HG02678 (cell line): ENCODE data around the gene KSR1.
A peak's percentile ranks its signal among the peaks of the same experiment; 100 is the strongest.
"Not testable (repeated sequence)": the region's sequence is repeated elsewhere in the genome, so short reads cannot be mapped to it uniquely, and the experiment has no call there.

Source experiments
- ATAC-seq: cut with Tn5 transposase; IDR thresholded peaks from one replicate; pipeline ENCODE4 v1.9.1; 2021; ENCODE audit warnings: mild to moderate bottlenecking, moderate library complexity; ENCODE audit not compliant: unreplicated experiment

Gene KSR1

GRCh38 chr17:27491713-27492190 lies 35.5 kb downstream of the KSR1 start:
- no peak for ATAC-seq

DNA sequence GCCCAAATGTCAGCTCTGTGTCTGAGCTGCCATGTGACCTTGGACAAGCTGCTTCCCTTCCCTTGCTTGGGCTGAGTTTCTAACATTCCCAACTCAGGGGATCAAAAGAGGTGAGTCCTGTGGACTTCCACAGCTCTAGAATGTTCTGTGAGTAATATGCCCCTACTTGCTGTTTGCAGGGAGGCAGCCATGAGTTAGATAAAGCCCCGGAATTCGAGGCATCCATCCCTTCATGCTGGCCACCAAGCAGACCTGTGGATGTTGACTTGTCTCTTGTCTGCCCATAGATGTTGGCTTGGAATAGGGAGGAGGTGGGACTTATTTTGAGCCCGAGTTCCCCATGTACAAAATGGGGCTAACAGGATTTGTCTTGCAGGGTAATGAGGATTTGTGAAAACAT lies 36.2 kb downstream of the KSR1 start:
- no peak for ATAC-seq

DNA sequence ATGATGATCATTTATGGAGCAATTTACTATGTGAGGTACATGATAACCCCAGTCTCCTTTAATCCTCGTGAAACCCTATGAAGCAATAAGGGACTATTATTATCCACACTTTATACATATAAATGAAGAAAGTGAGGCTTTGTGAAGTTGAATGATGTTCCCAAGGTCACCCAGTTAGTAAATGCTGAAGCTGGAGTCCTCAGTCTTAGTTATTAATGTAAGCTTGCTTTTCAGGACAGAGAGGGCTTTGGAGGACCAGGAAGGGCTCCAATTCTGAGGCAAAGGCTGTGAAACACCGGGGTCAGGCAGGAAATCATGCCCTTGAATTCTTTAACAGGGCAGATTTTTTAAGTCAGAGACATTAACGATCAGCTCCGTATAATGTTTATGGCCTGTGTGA lies 36.8 kb downstream of the KSR1 start:
- no peak for ATAC-seq

- ATAC-seq, result no peak
These were observed 38.2 kb downstream of the KSR1 start for GRCh38 chr17:27494192-27495091.

GRCh38 chr17:27495460-27495859 lies 39.2 kb downstream of the KSR1 start:
- peak; percentile 43 for ATAC-seq

DNA sequence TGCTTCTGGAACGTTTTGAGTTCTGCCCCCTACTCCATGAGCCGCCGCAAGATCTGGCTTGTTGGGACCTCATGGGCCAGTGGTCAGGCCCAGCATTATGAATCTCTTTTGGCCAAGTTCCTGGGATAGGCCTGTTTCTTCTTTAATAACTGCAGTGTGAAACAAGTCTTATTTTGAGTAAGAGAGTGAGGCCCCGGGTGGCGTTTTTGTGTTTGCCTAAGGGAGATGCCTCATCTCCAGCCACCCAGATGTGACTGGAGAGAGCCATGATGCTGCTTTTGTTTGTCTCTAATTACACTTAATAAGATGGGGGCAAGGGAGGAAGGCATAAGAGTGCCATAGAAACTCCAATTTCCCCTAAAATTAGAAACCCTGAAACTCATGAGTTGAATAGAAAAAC lies 39.8 kb downstream of the KSR1 start:
- no peak for ATAC-seq

GRCh38 chr17:27496437-27496943 lies 40.2 kb downstream of the KSR1 start:
- peak; percentile 51 for ATAC-seq

GRCh38 chr17:27496971-27497370 lies 40.7 kb downstream of the KSR1 start:
- no peak for ATAC-seq

- ATAC-seq, result no peak
These were observed 41.4 kb downstream of the KSR1 start for GRCh38 chr17:27497696-27498095.

DNA sequence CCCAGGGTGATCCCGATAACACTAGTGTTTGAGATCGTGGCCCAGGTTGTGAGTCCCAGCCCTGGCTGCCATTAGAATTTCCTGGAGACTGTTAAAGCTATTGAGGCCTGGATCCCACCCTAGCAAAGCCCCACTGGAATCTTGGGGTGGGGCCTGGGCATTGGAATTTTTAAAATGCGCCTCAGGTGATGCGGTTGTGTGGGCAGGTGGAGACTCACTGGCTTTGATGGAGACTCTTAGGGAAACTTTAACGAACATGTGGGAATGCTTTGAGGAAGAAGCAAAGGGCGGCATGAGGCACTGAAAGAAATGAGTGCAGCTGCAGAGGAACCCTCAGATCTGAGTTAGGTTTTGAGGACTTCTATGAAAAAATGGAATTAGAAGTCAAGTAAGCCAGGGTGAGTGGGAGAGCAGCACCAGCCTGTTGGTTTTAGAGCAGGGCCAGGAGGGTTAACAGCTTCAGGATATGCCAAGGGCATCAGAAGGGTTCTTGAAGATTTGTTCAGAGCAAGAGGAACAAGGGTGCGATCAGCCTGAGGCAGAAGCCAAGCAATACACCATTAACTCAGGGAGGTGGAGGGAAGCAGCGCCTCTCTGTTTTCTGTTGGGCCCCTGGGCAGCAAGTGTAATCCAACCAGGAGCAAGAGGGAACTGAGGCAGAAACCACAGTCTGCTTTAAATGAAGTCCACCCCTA lies 42.5 kb downstream of the KSR1 start:
- no peak for ATAC-seq

GRCh38 chr17:27499451-27500265 lies 43.4 kb downstream of the KSR1 start:
- ATAC-seq, result no peak

DNA sequence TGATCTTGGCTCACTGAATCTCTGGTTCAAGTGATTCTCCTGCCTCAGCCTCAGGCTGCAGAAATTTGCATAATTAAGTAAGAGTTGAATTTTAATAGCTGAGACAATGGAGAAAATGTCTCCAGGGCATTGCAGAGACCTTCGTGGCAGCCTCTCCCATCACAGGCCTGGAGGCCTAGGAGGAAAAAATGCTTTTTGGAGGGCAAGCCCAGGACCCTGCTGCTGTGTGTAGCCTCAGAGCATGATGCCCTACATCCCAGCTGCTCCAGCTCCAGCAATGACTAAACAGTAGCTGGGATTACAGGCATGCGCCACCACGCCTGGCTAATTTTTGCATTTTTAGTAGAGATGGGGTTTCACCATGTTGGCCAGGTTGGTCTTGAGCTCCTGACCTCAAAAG lies 45.1 kb downstream of the KSR1 start:
- ATAC-seq, result not testable (repeated sequence)

- ATAC-seq, result no peak
These were observed 46.5 kb downstream of the KSR1 start for GRCh38 chr17:27502526-27503324.

DNA sequence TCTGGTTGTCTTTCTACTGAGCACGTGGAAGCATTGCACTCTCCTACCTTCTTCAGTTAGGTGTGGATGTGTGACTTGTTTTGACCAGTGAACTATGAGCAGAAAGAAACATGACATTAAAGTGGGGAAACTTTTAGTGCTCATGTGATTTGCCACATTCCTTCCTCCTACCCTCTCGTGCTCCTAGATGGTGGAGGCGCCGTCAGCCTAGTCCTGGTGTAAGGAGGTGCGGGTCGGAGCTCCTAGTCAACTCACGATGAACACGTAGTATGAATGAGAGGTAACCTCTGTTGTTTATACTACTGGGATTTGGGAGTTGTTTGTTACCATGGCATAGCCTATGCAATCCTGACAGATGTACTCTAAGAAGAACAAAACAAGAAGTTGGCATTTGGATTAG lies 47.4 kb downstream of the KSR1 start:
- ATAC-seq, result no peak

- ATAC-seq, result no peak
These were observed 48.1 kb downstream of the KSR1 start for GRCh38 chr17:27504188-27504995.

DNA sequence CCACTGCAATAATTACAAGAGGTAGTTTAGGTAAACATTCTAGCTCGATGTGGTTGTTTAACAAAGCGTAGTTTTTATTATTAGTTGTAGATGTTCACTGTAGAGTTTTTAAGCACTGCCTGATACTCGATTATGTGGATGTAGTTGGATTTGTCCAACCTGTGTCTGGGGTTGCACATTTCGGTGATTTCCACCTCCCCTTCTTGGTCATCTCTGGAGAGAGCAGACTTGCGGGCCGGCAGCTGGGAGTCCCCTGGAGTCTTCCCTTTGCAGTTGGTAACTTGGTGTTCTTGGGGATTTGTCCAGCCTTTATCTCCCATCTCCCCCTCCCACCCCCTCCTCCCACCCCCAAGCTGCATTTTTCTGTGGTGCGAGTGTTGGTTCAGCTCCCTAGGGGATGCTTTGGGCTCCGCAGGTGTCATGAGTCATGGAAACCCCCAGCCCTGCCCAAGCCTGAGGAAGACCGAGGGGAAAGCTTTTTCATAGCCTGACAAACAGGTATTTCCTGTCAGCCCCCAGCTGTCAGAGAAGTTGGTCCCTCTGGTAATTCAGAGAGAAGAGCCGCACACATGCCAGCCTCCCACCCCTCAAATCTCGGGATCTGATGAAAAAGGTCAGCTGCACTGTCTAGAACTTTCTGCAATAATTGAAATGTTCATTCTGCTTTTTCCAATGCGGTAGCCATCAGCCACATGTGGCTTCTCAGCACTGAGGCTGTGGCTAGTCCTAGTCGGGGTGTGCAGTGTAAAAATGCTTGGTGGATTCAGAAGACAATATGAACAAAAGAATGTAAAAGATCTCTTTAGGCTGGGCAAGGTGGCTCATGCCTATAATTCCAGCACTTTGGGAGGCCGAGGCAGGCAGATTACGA lies 50.3 kb downstream of the KSR1 start:
- ATAC-seq, result peak; percentile 65

- no peak for ATAC-seq
These were observed 55.1 kb downstream of the KSR1 start for GRCh38 chr17:27511168-27511883.

DNA sequence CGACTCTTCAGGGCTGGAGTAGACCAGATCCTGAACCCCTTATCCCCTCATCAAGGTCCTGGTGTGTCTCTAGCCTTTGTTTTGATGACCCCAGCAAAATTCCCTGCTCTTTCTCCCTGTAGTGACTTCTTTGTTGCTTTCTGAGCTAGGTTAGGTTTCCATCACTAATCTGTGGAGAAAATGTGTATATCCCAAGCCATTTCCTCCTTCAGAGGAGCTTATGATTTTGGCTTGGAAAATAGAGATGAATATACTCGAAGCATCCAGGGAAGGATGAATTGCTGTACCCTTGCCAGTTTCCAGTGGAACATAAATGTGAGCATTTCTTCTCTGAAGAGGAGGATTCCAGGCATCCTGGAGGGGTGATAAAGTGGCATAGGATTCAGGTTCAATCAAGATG lies 55.8 kb downstream of the KSR1 start:
- ATAC-seq, result no peak
